ENCODE results near the gene ZNF493. TPM values are rescaled to one million over a fixed set of nuclear protein-coding genes. Genes with fewer than 3 reads are reported as not detected.

The ZNF493 gene
- total RNA-seq = 10 to 100 TPM; 16.1 to 20.2 TPM
- long read RNA-seq, partial matches to known transcripts = 0 of 4 reads
- long read RNA-seq, other reads (novel, unspliced or antisense) = 1 of 4 reads

DNA sequence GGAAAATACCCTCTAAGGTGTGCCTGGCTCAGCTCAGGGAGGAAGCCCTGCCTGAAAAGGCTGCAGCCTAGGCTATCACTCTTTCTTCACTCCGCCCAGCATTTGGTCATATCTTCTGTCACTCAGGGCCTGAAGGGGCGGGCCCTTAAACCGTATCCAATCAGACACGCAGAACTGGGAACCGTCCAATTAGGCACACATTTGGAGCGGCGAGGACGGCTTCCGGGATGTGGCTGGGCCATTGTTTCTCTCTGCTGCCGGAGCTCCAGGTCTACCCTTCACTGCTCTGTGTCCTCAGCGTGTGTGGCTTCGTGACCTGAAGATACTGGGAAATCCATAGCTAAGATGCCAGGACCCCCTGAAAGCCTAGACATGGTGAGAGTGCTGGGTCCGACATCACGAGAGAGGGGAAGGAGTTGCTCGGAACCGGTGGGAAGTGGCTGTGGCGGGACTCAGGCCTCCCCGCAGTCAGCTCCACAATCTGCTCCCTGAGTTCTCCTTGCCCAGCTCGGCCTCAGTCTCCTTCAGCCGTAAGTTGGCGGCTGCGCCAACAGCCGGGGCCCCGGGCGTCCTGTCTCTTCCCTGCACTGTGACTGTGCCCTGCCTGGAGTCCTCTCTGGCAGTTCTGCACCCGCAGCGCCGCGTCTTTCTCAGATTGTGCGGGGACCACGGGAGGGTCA is at the start of gene ZNF493:
TSS of gene ZNF493 (plus strand) at position 241 of the 680 bp plus-strand sequence. CDS start at position 346, 105 bp downstream.
- ATAC-seq (peak; percentile 100), DNase-seq (peak; percentile 93 to 95)
- intact Hi-C loops (cut with DNase I, micrococcal nuclease) = no loop called here

DNA sequence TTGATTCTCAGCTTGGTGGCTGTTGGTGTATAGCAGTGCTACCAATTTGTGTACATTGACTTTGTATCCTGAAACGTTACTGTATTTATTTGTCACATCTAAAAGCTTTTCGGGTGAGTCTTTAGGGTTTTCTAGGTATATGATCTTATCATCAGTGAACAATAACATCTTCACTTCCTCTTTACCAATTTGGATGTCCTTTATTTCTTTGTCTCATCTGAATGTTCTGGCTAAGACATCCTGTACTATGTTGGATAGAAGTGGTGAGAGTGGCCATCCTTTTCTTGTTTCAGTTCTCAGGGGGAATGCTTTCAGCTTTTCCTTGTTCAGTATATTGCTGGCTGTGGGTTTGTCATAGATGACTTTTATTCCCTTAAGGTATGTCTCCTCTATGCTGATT is 44.1 kb upstream of the ZNF493 start:
- intact Hi-C loops (cut with DNase I, micrococcal nuclease) = no loop called here
- ATAC-seq (no peak), DNase-seq (no peak)

DNA sequence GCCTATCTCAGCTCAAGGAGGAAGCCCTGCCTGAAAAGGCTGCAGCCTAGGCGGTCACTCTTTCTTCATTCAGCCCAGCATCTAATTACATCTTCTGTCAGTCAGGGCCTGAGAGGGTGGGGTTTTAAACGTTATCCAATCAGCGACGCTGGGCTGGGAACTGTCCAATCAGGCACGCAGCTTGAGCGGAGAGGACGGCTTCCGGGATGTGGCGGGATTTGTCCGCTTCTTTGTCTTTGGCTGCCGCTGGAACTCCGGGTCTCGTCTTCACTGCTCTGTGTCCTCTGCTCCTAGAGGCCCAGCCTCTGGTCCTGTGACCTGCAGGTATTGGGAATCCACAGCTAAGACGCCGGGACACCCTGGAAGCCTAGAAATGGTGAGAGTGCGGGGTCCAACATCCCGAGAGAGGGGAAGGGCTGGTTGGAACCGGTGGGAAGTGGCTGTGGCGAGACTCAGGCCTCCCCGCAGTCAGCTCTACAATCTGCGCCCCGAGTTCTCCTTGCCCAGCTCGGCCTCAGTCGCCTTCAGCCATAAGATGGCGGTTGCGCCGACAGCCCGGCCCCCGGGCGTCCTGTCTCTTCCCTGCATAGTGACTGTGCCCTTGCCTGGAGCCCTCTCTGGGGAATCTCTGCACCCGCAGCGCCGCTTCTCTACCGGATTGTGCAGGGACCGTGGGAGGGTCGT is 38.0 kb upstream of the ZNF493 start, which contains the start of gene ZNF738:
TSS of gene ZNF738 (plus strand) at position 233 of the 684 bp plus-strand sequence. CDS start at position 374, 141 bp downstream.
- peak; percentile 99 for ATAC-seq
- intact Hi-C loops (cut with DNase I, micrococcal nuclease) = no loop called here

DNA sequence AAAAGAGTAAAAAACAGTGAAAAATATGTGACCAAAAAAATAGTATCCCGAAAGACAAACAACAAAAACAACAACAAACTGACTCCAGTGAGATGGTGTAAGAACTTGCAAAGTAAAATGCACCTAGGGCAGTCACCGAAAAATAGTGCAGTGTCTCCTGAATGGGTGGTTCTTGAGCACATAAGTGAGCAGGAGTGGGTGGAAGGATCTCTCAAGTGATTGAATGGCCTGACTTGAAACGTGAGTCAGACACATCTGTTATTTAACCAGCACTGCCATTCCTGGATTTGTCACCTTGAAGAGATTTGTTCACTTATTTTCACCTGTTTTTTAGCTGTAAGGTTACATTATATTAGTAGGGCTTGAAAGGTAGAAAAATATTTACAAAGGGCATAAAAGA is 34.6 kb upstream of the ZNF493 start:
- DNase-seq = no peak
- no peak for ATAC-seq
- intact Hi-C loops (cut with DNase I, micrococcal nuclease) = no loop called here

More for the DNA sequence above, 38.0 kb upstream of the ZNF493 start, which contains the start of gene ZNF738:
- peak; percentile 90 to 91 for DNase-seq

DNA sequence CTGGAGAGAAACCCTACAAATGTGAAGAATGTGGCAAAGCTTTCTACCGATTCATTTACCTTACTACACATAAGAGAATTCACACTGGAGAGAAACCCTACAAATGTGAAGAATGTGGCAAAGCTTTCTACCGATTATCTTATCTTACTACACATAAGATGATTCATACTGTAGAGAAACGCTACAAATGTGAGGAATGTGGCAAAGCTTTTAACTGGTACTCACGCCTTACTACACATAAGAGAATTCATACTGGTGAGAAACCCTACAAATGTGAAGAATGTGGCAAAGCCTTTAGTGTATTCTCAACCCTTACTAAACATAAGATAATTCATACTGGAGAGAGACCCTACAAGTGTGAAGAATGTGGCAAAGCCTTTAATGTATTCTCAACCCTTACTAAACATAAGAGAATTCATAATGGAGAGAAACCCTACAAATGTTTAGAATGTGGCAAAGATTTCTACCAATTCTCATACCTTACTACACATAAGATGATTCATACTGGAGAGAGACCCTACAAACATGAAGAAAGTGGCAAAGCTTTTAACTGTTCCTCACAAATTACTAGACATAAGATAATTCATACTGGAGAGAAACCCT is 12.9 kb upstream of the ZNF493 start:
- DNase-seq (no peak), ATAC-seq (no peak)
- intact Hi-C loops (cut with DNase I, micrococcal nuclease) = no loop called here

DNA sequence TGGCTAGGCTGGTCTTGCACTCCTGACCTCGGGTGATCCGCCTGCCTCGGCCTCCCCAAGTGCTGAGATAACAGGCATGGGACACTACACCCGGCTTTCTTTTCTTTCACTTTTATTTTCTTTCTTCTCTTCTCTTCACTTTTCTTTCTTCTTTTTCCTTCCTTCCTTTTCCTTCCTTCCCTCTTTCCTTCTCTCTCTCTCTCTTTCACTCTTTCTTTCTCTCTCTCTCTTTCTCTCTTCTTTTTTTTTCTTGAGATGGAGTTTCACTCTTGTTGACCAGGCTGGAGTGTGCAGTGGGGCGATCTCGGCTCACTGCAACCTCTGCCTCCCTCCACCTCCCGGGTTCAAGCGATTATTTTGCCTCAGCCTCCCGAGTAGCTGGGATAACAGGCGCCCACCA is 812 bp upstream of the ZNF493 start:
- DNase-seq (no peak), ATAC-seq (no peak)
- intact Hi-C loops (cut with DNase I, micrococcal nuclease) = no loop called here

DNA sequence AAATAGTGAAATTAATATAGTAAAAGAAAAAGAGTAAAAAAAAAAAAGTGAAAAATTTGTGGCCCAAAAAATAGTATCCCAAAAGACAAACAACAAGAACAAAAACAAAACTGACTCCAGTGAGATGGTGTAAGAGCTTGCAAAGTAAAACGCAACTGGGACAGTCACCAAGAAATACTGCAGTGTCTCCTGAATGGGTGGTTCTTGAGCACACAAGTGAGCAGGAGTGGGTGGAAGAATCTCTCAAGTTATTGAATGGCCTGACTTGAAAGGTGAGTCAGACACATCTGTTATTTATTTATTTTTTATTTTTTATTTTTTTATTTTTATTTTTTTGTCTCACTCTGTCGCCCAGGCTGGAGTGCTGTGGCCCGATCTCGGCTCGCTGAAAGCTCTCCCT is 1.9 kb downstream of the ZNF493 start:
- intact Hi-C loops (cut with DNase I, micrococcal nuclease) = no loop called here
- ATAC-seq (no peak), DNase-seq (no peak)

DNA sequence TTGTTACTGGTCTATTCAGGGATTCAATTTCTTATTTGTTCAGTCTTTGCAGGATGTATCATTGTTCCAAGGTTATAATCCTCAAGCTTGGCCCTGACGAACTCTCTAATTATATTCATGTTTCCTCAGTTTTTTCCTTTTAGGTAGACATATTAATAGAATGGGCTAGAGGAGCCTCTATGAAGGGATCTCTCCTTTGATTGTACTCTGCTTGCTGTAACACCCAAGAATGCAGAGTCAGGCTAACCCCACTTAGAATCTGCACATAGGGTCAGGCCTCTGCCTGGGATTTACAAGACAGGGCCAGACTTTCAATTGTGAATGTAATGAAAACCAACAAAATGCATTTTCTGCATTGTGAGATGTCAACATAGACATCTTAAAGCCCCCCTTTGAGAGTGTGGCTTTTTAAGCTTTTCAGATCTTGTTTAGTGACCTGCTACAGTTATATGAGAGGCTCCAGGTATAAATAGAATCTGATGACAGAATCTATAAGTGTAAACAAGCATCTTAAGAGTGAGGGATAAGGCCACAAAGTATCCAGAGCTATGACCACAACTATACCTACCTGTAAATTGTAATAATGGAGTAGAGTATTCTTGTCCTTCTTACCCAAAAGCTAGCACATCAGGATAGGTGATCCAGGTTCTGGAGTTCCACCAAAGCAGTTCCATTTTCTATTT is 5.5 kb downstream of the ZNF493 start:
- no peak for DNase-seq
- intact Hi-C loops (cut with DNase I, micrococcal nuclease) = no loop called here
- no peak for ATAC-seq

DNA sequence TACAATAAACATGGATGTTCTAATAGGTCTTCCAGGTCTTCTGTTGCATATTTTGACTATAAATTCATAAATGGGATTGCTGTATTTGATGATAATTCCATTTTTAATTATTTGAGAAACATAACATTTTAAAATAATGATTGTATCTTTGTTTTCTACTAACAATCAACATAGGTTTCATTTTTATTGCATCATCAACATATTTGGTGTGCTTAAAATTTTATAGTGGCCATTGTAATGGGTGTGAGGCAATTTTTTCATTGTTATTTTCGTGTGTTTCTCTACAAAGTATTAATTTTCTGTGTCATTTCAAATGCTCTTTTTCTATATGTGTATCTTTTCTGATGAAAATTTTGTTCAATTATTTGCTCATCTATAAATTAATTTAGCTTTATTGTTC is 13.2 kb downstream of the ZNF493 start:
- ATAC-seq = no peak
- DNase-seq = no peak
- intact Hi-C loops (cut with DNase I, micrococcal nuclease) = no loop called here

DNA sequence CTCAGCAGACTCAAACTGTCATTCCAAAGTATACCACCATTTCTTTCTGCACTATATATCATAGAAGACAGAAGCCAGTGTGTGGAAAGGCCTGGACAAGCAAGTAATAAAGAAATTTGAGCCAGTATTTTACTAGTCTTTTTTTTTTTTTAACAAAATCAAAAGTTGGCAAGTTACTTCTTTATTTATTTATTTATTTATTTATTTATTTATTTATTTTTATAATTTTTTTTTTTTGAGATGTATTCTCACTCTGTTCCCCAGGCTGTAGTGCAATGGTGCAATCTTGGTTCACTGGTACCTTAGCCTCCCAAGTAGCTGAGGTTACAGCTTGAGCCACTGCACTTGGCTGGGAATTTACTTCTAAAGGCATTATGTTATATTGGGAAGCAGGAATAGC is 25.3 kb downstream of the ZNF493 start:
- no peak for ATAC-seq
- no peak for DNase-seq
- intact Hi-C loops (cut with DNase I, micrococcal nuclease) = no loop called here

DNA sequence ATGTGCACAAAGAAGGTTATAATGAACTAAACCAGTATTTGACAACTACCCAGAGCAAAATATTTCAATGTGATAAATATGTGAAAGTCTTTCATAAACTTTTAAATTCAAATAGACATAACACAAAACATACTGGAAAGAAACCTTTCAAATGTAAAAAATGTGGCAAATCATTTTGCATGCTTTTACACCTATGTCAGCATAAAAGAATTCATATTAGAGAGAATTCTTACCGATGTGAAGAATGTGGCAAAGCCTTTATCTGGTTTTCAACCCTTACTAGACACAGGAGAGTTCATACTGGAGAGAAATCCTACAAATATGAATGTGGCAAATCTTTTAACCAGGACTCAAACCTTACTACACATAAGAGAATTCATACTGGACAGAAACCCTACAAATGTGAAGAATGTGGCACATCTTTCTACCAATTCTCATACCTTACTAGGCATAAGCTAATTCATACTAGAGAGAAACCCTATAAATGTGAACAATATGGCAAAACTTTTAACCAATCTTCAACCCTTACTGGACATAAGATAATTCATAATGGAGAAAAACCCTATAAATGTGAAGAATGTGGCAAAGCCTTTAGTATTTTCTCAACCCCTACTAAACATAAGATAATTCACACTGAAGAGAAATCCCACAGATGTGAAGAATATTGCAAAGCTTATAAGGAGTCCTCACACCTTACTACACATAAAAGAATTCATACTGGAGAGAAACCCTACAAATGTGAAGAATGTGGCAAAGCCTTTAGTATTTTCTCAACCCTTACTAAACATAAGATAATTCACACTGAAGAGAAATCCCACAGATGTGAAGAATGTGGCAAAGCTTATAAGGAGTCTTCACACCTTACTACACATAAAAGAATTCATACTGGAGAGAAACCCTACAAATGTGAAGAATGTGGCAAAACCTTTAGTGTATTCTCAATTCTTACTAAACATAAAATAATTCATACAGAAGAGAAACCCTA is 26.4 kb downstream of the ZNF493 start:
- ATAC-seq = no peak
- intact Hi-C loops (cut with DNase I, micrococcal nuclease) = no loop called here
- no peak for DNase-seq

DNA sequence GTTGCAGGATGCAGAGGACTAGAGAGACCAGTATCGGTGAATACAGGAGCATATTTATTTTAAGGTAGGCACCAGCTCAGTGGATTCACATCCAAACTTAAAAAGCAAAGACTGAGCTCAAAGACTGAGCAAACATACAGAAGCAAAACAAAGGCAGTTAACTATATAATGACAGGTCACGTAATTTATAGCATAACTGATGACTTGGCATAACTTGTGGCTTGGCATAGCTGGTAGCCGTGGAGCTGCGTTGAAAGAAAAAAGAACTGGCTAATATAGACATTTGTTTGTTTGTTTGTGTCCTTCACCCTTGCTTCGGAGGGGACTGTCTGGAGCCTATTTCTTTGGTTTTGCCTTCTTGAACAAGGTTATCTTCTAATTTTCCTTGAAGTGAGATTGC is 33.7 kb downstream of the ZNF493 start:
- intact Hi-C loops (cut with DNase I, micrococcal nuclease) = no loop called here
- DNase-seq (no peak), ATAC-seq (no peak)

DNA sequence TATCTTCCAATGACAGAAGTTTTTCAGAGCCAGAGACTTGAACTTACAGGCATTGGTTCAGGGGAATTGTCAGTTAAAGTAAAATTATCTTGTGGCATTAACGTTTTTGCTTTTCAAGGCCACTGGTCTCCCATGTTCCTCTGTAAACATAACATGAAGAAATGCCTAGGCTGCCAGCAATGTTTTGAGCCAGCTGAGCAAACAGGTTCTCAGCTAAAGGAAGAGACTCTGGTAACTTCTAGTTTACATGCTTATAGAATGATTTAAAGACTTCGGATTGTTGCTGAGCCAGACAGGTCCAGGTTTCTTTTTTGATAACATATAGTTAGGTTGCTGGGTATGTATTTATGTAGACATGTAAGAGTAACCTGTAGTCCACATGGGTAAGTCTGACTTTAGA is 35.7 kb downstream of the ZNF493 start:
- ATAC-seq = no peak
- no peak for DNase-seq
- intact Hi-C loops (cut with DNase I, micrococcal nuclease) = no loop called here

DNA sequence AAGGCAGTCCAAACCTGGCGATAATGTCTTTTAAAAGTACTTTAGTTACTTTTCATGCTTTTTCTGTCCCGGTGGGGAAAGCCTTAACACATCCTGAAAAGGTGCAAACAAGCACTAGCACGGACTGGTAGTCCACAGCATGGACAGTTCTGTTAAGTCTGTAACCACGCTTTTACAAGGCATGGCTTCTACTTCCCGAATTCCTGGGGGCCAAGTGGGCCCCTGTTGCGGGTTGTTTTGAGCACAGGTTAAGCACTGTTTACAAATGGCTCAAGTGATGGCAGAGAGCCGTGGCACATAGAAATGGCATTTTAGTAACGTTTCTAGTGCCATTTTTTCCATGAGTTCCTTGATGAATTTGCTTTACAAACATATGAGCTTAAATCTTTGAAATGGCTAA is 37.6 kb downstream of the ZNF493 start:
- intact Hi-C loops (cut with DNase I, micrococcal nuclease) = no loop called here
- DNase-seq (no peak), ATAC-seq (no peak)

DNA sequence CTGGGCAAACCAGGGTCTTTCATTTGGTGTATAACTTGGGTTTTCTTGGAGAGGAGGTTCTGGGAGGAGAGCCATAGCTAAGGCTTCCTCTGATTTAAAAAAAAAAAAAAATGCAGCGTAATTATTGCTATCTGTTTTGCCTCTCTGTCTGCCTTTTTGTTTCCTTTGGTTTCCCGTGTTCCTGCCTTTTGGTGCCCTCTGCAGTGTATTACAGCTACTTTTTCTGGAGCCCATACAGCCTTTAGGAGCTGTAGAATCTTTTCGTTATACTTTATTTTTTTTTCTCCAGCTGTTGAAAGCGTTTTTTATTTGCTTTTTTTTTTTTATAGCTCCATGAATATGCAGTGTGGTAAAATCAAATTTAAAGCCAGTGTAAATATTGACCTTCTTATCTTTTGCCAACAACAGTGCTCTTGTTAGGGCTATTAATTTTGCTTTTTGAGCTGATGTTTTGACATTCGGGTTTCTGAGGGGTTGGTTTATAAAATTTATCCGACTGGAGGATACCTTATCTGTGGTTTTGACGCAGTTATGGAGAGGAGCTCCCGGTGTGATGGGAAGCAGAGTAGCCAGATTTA is 38.1 kb downstream of the ZNF493 start:
- DNase-seq (no peak), ATAC-seq (no peak)
- intact Hi-C loops (cut with DNase I, micrococcal nuclease) = no loop called here

DNA sequence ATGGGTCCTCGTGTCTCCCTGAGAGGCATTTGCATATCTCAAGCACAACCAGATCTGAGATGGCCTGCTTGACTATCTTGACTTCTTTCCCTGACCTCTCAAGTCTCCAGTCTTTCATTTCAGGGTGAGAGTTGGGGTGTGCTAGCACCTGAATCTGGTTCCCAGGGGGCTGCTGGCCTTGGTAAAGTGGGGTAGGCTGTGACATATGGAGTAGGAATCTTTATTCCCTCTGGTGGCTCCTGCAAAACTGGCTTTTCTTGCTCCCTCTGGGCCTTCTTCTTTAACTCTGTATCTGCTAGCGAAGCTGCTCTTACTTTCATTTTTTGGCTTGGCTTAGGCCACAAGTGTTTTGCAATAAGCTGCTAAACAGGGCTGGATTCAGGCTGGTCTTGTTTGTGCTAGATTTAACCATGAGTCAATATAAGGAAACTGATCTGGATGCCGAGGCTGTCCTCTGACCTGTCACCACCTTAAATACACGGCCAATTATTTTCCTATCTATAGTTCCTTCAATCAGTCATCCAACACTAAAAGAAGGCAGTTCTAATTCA is 42.3 kb downstream of the ZNF493 start:
- intact Hi-C loops (cut with DNase I, micrococcal nuclease) = no loop called here
- ATAC-seq (no peak), DNase-seq (no peak)

DNA sequence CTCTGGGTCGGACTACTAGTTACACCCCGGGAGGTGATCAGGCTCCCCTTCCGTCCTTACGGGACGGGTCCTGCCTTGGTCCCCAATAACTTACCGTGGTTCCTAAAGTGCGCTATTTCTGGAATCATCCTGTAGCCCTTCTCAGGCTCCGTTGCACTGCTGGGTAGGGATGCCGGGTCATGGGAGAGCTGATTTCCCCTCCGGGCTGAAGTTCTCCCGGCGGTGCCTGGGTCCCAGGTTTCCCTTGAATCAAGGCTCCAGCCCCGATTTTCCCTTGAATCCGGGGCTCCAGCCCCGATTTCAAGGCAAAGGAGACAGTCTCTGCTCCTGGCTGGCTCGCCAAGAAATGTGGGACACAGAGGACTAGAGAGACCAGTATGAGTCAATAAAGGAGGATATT is 43.4 kb downstream of the ZNF493 start:
- DNase-seq (no peak), ATAC-seq (no peak)
- intact Hi-C loops (cut with DNase I, micrococcal nuclease) = no loop called here

DNA sequence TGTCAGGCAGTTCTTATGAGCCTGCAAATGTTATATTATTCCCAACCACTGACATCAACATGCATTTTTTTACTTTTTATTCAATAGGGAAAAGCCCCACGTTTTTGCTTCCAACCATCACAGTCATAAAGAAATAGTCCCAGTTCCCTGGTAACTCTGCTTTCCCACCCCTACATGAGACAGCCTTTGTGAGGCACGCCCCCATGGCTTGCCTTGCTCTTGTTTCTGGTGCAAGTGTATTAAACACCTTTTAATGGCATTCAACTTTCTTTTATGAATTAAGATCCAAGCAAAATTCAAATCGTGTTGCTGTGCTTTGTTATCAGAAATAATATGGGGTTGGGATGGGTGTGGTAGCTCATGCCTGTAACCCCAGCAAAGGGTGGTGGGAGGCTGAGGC is 54.3 kb downstream of the ZNF493 start:
- DNase-seq = no peak
- intact Hi-C loops (cut with DNase I, micrococcal nuclease) = no loop called here
- ATAC-seq = no peak

All from left colon (tissue), 2 donors.